Trophoblast cell (in vitro differentiated cells and primary cell): Measurements from ENCODE around the gene SS18L1. TPM values are rescaled to one million over a fixed set of nuclear protein-coding genes. Genes with fewer than 3 reads are reported as not detected.

Source experiments
- DNase-seq, 2 donors: peaks; one replicate each; pipeline ENCODE4 v3.0.0-alpha.2; 2016
- H2AFZ ChIP-seq: 2 replicates; pipeline ENCODE4 v1.6.1; 2013; ENCODE audit warnings: low read length, moderate library complexity, mild to moderate bottlenecking; ENCODE audit not compliant: insufficient read depth, poor library complexity
- H2AK5ac ChIP-seq: 2 replicates; pipeline ENCODE4 v1.6.1; 2013; ENCODE audit warnings: mild to moderate bottlenecking, low read length
- H2BK120ac ChIP-seq: 2 replicates; pipeline ENCODE4 v1.6.1; 2013; ENCODE audit warnings: low read length, mild to moderate bottlenecking, moderate library complexity; ENCODE audit not compliant: insufficient read depth, poor library complexity
- H2BK12ac ChIP-seq: 2 replicates; pipeline ENCODE4 v1.6.1; 2013; ENCODE audit warnings: mild to moderate bottlenecking, low read length, moderate library complexity
- H2BK5ac ChIP-seq: 2 replicates; pipeline ENCODE4 v1.6.1; 2013; ENCODE audit warnings: low read length, low read depth, moderate library complexity, mild to moderate bottlenecking; ENCODE audit not compliant: poor library complexity
- H3K14ac ChIP-seq: 2 replicates; pipeline ENCODE4 v1.6.1; 2013; ENCODE audit warnings: mild to moderate bottlenecking, low read length
- H3K18ac ChIP-seq: 2 replicates; pipeline ENCODE4 v1.6.1; 2013; ENCODE audit warnings: mild to moderate bottlenecking, low read length
- H3K23ac ChIP-seq: 2 replicates; pipeline ENCODE4 v1.6.1; 2013; ENCODE audit warnings: low read length
- H3K27ac ChIP-seq: 2 replicates; pipeline ENCODE4 v1.5.1; 2013; ENCODE audit warnings: low read depth, mild to moderate bottlenecking, inconsistent platforms, low read length, moderate library complexity
- H3K27me3 ChIP-seq: 2 replicates; pipeline ENCODE4 v1.6.1; 2013; ENCODE audit warnings: inconsistent platforms, mild to moderate bottlenecking, low read length, moderate library complexity; ENCODE audit not compliant: insufficient read depth
- H3K36me3 ChIP-seq, 2 experiments: 1 replicate in 1 of 2; 2 replicates in 1 of 2; pipeline ENCODE4 v1.6.1; 2013; ENCODE audit warnings: low read length in 2 of 2, mild to moderate bottlenecking in 2 of 2, moderate library complexity in 1 of 2; ENCODE audit not compliant: insufficient read depth in 2 of 2, control insufficient read depth in 1 of 2
- H3K4ac ChIP-seq: 2 replicates; pipeline ENCODE4 v1.6.1; 2013; ENCODE audit warnings: low read depth, mild to moderate bottlenecking, low read length, moderate library complexity
- H3K4me1 ChIP-seq, 2 experiments: 1 replicate in 1 of 2; 2 replicates in 1 of 2; pipeline ENCODE4 v1.6.1; 2013; ENCODE audit warnings: low read length in 2 of 2, mild to moderate bottlenecking in 2 of 2, moderate library complexity in 1 of 2; ENCODE audit not compliant: insufficient read depth in 2 of 2, control insufficient read depth in 1 of 2
- H3K4me2 ChIP-seq: 2 replicates; pipeline ENCODE4 v1.6.1; 2013; ENCODE audit warnings: inconsistent platforms, mild to moderate bottlenecking, low read length, moderate library complexity
- H3K4me3 ChIP-seq: 2 replicates; pipeline ENCODE4 v1.5.1; 2013; ENCODE audit warnings: mild to moderate bottlenecking, low read depth, low read length, inconsistent platforms
- H3K79me1 ChIP-seq: one replicate; pipeline ENCODE4 v1.6.1; 2013; ENCODE audit warnings: low read length
- H3K79me2 ChIP-seq: 2 replicates; pipeline ENCODE4 v1.6.1; 2013; ENCODE audit warnings: low read length, mild to moderate bottlenecking; ENCODE audit not compliant: control insufficient read depth, insufficient read depth, poor library complexity
- H3K9ac ChIP-seq: 2 replicates; pipeline ENCODE4 v1.6.1; 2013; ENCODE audit warnings: mild to moderate bottlenecking, low read length
- H3K9me3 ChIP-seq: 2 replicates; pipeline ENCODE4 v1.6.1; 2013; ENCODE audit warnings: low read depth, mild to moderate bottlenecking, control low read depth, inconsistent platforms, low read length; ENCODE audit not compliant: insufficient read depth
- H4K12ac ChIP-seq: 2 replicates; pipeline ENCODE4 v1.6.1; 2013; ENCODE audit warnings: low read depth, mild to moderate bottlenecking, low read length, moderate library complexity
- H4K8ac ChIP-seq: 2 replicates; pipeline ENCODE4 v1.6.1; 2013; ENCODE audit warnings: low read depth, mild to moderate bottlenecking, low read length, moderate library complexity
- H4K91ac ChIP-seq: one replicate; pipeline ENCODE4 v1.6.1; 2013; ENCODE audit warnings: low read depth, mild to moderate bottlenecking, low read length, moderate library complexity
- WGBS: extraction: QIAGEN DNeasy Blood & Tissue Kit; methylation state at CpG from one replicate; pipeline ENCODE4 v1.1.7; 2013; ENCODE audit warnings: missing lambda C conversion rate; ENCODE audit not compliant: insufficient read length, insufficient coverage; ENCODE audit errors: extremely low coverage; 5-methylcytosine and 5-hydroxymethylcytosine counted together
- polyA plus RNA-seq: library from polyadenylated mRNA; stranded (reverse); fragments of 200-250 nt; gene quantifications from 2 replicates; pipeline ENCODE4 v1.2.3, GENCODE V29; 2013

SS18L1 gene
- 11.5 and 12.4 TPM in 2 replicates for polyA plus RNA-seq

GRCh38 chr20:62143081-62143956, at the start of gene SS18L1, which contains the start of gene PSMA7:
SS18L1 (plus strand) TSS chr20:62143769; CDS start chr20:62143821, 52 bp downstream.
PSMA7 (minus strand) TSS chr20:62143394; CDS start chr20:62143303, 91 bp downstream.
- Histone ChIP-seq H3K36me3 (peaks cover 25 to 40% of the 10 kb centered on the region in 2 experiments), H2AK5ac (peak within 1 kb of the TSS; percentile 96), H3K27ac (peak within 1 kb of the TSS; percentile 96), H4K12ac (peak within 1 kb of the TSS; percentile 96), H2BK120ac (peak within 1 kb of the TSS; percentile 99), H4K8ac (peak within 1 kb of the TSS; percentile 96), H3K9me3 (peaks cover 3% of the 10 kb centered on the region), H3K79me1 (peaks cover 7% of the 10 kb centered on the region), H3K9ac (peak within 1 kb of the TSS; percentile 98), H3K23ac (no peak within 1 kb of the TSS), H3K4ac (peak within 1 kb of the TSS; percentile 99), H4K91ac (peak within 1 kb of the TSS; percentile 99), H3K4me1 (peaks cover 6 to 14% of the 10 kb centered on the region in 2 experiments), H3K79me2 (peaks cover 53% of the 10 kb centered on the region), H2BK5ac (peak within 1 kb of the TSS; percentile 99), H2AFZ (peak within 1 kb of the TSS; percentile 77), H2BK12ac (peak within 1 kb of the TSS; percentile 92), H3K14ac (peak within 1 kb of the TSS; percentile 99), H3K18ac (peak within 1 kb of the TSS; percentile 99), H3K27me3 (no peaks in the 10 kb centered on the region), H3K4me2 (peak within 1 kb of the TSS; percentile 79), H3K4me3 (peak within 1 kb of the TSS; percentile 99)
- peak; percentile 73 to 85 for DNase-seq
- no CpG with 5 or more reads among the region's 148 CpGs for WGBS

GRCh38 chr20:62096421-62097380, 46.9 kb upstream of the SS18L1 start:
- H2AK5ac ChIP-seq = no peak overlapping the region
- no peaks in the 10 kb centered on the region for H3K4me1 ChIP-seq
- no peaks in the 10 kb centered on the region for H3K79me1 ChIP-seq
- no peaks in the 10 kb centered on the region for H3K27me3 ChIP-seq
- no peak overlapping the region for H2BK120ac ChIP-seq
- no peak overlapping the region for H3K4me3 ChIP-seq
- peaks cover 8% of the 10 kb centered on the region for H3K9me3 ChIP-seq
- no peak overlapping the region for H4K91ac ChIP-seq
- H2BK5ac ChIP-seq = no peak overlapping the region
- H3K36me3 ChIP-seq = no peaks in the 10 kb centered on the region
- H3K4me2 ChIP-seq = no peak overlapping the region
- no CpG with 5 or more reads among the region's 30 CpGs for WGBS
- no peak overlapping the region for H2BK12ac ChIP-seq
- no peak overlapping the region for H3K27ac ChIP-seq
- no peak overlapping the region for H3K18ac ChIP-seq
- H3K4ac ChIP-seq = no peak overlapping the region
- no peak overlapping the region for H4K12ac ChIP-seq
- no peak overlapping the region for H4K8ac ChIP-seq
- H2AFZ ChIP-seq = no peak overlapping the region
- no peak overlapping the region for H3K14ac ChIP-seq
- no peaks in the 10 kb centered on the region for H3K79me2 ChIP-seq
- H3K23ac ChIP-seq = no peak overlapping the region
- peak in 1 of 2 donors; percentile 15 for DNase-seq
- no peak overlapping the region for H3K9ac ChIP-seq

GRCh38 chr20:62097881-62098407, 45.6 kb upstream of the SS18L1 start:
- Histone ChIP-seq H3K27ac (no peak overlapping the region), H3K36me3 (no peaks in the 10 kb centered on the region), H3K4ac (no peak overlapping the region), H2AFZ (no peak overlapping the region), H3K14ac (no peak overlapping the region), H3K27me3 (no peaks in the 10 kb centered on the region), H2BK5ac (no peak overlapping the region), H3K4me2 (no peak overlapping the region), H3K9ac (no peak overlapping the region), H2BK120ac (no peak overlapping the region), H2BK12ac (no peak overlapping the region), H4K91ac (no peak overlapping the region), H3K79me2 (no peaks in the 10 kb centered on the region), H3K9me3 (peaks cover 10% of the 10 kb centered on the region), H3K4me3 (no peak overlapping the region), H3K18ac (no peak overlapping the region), H3K79me1 (no peaks in the 10 kb centered on the region), H2AK5ac (no peak overlapping the region), H3K23ac (no peak overlapping the region), H4K8ac (no peak overlapping the region), H3K4me1 (no peaks in the 10 kb centered on the region), H4K12ac (no peak overlapping the region)
- no peak for DNase-seq
- WGBS = no CpG with 5 or more reads among the region's 16 CpGs

GRCh38 chr20:62101078-62101477, 42.5 kb upstream of the SS18L1 start:
- peaks cover 12% of the 10 kb centered on the region for H3K9me3 ChIP-seq
- H4K91ac ChIP-seq = no peak overlapping the region
- H4K8ac ChIP-seq = no peak overlapping the region
- no peak overlapping the region for H2BK5ac ChIP-seq
- no peaks in the 10 kb centered on the region for H3K4me1 ChIP-seq
- H2BK12ac ChIP-seq = no peak overlapping the region
- no peak overlapping the region for H3K18ac ChIP-seq
- H2AK5ac ChIP-seq = no peak overlapping the region
- no peak overlapping the region for H2BK120ac ChIP-seq
- H3K79me2 ChIP-seq = no peaks in the 10 kb centered on the region
- DNase-seq = no peak
- H4K12ac ChIP-seq = no peak overlapping the region
- no peak overlapping the region for H3K4ac ChIP-seq
- no peak overlapping the region for H3K14ac ChIP-seq
- no peak overlapping the region for H3K23ac ChIP-seq
- H3K9ac ChIP-seq = no peak overlapping the region
- no peaks in the 10 kb centered on the region for H3K79me1 ChIP-seq
- no CpG with 5 or more reads among the region's 4 CpGs for WGBS
- H3K4me2 ChIP-seq = no peak overlapping the region
- no peaks in the 10 kb centered on the region for H3K27me3 ChIP-seq
- no peaks in the 10 kb centered on the region for H3K36me3 ChIP-seq
- H3K4me3 ChIP-seq = no peak overlapping the region
- H2AFZ ChIP-seq = no peak overlapping the region
- H3K27ac ChIP-seq = no peak overlapping the region
